GM19438 (cell line): ENCODE data around the gene PRKCB.
"Not testable (repeated sequence)": the region's sequence is repeated elsewhere in the genome, so short reads cannot be mapped to it uniquely, and the experiment has no call there.

Experiments
- ATAC-seq: cut with Tn5 transposase; IDR thresholded peaks from one replicate; pipeline ENCODE4 v1.9.1; 2021; ENCODE audit warnings: low read depth; ENCODE audit not compliant: unreplicated experiment

The PRKCB gene

GRCh38 chr16:23996258-23996955 lies 160.6 kb downstream of the PRKCB start:
- no peak for ATAC-seq

GRCh38 chr16:23998771-23999170 lies 163.0 kb downstream of the PRKCB start:
- no peak for ATAC-seq

- no peak for ATAC-seq
Observed at GRCh38 chr16:23999663-24000062, 163.9 kb downstream of the PRKCB start.

- ATAC-seq, result no peak
Observed at GRCh38 chr16:24001710-24002109, 165.9 kb downstream of the PRKCB start.

GRCh38 chr16:24002619-24003018 lies 166.8 kb downstream of the PRKCB start:
- ATAC-seq, result no peak

GRCh38 chr16:24005577-24005976 lies 169.8 kb downstream of the PRKCB start:
- no peak for ATAC-seq

- no peak for ATAC-seq
Observed at GRCh38 chr16:24007391-24007790, 171.6 kb downstream of the PRKCB start.

- ATAC-seq, result no peak
Observed at GRCh38 chr16:24007934-24008333, 172.2 kb downstream of the PRKCB start.

GRCh38 chr16:24009098-24009497 lies 173.3 kb downstream of the PRKCB start:
- ATAC-seq, result no peak

GRCh38 chr16:24009955-24010354 lies 174.2 kb downstream of the PRKCB start:
- ATAC-seq, result no peak

- peak; percentile 46 for ATAC-seq
Observed at GRCh38 chr16:24010440-24011089, 174.8 kb downstream of the PRKCB start.

GRCh38 chr16:24011237-24011636 lies 175.5 kb downstream of the PRKCB start:
- ATAC-seq, result no peak

- ATAC-seq, result no peak
Observed at GRCh38 chr16:24013054-24013636, 177.4 kb downstream of the PRKCB start.

- peak; percentile 87 for ATAC-seq
Observed at GRCh38 chr16:24013864-24014645, 178.3 kb downstream of the PRKCB start.

- not testable (repeated sequence) for ATAC-seq
Observed at GRCh38 chr16:24014955-24015354, 179.2 kb downstream of the PRKCB start.

- no peak for ATAC-seq
Observed at GRCh38 chr16:24015923-24016322, 180.1 kb downstream of the PRKCB start.

GRCh38 chr16:24018485-24018884 lies 182.7 kb downstream of the PRKCB start:
- no peak for ATAC-seq

GRCh38 chr16:24022797-24023196 lies 187.0 kb downstream of the PRKCB start:
- no peak for ATAC-seq

- no peak for ATAC-seq
Observed at GRCh38 chr16:24023621-24024020, 187.8 kb downstream of the PRKCB start.

- ATAC-seq, result no peak
Observed at GRCh38 chr16:24024971-24025370, 189.2 kb downstream of the PRKCB start.

GRCh38 chr16:24027466-24027865 lies 191.7 kb downstream of the PRKCB start:
- ATAC-seq, result no peak
